GM12864 (cell line): ENCODE results near the gene SARNP.

Experiments
- DNase-seq: peaks from one replicate; pipeline ENCODE4 v3.0.0-alpha.2; 2011; ENCODE audit warnings: low read depth
- H3K4me3 ChIP-seq: 2 replicates; pipeline ENCODE4 v1.5.1; 2011; ENCODE audit warnings: mild to moderate bottlenecking, low read depth, low read length, control low read depth
- TF ChIP-seq, protein P1 (sequence below): IDR thresholded peaks from 2 replicates; pipeline ENCODE4 v1.5.1; 2011; ENCODE audit warnings: low read depth, mild to moderate bottlenecking, moderate library complexity, low read length, control low read depth, inconsistent platforms; ENCODE audit errors: missing control alignments

Gene SARNP

DNA sequence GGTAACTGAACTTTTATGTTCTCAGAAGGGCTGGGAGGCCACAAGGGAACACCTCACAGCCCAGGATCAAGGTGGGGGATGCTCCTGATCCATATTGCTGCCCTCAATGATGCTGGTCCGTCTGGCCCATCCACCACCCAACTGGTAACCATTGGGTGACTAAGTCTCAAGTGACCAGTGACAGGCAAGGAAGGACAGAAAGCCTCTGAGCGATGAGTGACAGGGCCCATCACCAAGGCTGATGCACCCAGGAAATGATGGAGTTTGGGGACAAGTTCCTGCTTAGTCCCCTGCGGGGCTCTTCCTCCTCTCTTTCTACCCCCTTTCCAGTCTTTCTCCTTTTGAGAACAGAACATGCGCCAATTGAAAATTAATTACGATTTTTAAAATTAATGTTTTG is 27.8 kb upstream of the SARNP start:
- no peak for DNase-seq
- TF ChIP-seq, protein P1, sequence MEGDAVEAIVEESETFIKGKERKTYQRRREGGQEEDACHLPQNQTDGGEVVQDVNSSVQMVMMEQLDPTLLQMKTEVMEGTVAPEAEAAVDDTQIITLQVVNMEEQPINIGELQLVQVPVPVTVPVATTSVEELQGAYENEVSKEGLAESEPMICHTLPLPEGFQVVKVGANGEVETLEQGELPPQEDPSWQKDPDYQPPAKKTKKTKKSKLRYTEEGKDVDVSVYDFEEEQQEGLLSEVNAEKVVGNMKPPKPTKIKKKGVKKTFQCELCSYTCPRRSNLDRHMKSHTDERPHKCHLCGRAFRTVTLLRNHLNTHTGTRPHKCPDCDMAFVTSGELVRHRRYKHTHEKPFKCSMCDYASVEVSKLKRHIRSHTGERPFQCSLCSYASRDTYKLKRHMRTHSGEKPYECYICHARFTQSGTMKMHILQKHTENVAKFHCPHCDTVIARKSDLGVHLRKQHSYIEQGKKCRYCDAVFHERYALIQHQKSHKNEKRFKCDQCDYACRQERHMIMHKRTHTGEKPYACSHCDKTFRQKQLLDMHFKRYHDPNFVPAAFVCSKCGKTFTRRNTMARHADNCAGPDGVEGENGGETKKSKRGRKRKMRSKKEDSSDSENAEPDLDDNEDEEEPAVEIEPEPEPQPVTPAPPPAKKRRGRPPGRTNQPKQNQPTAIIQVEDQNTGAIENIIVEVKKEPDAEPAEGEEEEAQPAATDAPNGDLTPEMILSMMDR, result no peak
- no peak overlapping the region for H3K4me3 ChIP-seq

DNA sequence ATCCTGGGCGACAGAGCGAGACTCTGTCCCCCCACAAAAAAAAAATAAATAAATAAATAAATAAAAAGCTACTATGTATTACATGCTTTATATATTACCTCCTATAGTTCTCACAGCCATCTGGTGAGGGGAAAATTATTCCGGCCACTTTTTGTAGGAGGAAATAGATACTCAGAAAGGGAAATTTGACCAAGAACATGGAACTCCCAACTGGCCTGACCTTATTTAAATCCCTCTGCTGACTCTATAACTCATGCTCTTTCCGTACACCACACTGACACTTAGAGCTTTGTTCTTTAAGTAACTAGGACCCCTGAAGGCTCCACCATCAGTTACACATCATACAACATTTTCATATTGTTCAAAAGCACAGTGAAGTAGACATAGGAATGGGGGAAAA is 27.4 kb upstream of the SARNP start:
- no peak overlapping the region for H3K4me3 ChIP-seq
- no peak for DNase-seq
- TF ChIP-seq, protein P1, result no peak

DNA sequence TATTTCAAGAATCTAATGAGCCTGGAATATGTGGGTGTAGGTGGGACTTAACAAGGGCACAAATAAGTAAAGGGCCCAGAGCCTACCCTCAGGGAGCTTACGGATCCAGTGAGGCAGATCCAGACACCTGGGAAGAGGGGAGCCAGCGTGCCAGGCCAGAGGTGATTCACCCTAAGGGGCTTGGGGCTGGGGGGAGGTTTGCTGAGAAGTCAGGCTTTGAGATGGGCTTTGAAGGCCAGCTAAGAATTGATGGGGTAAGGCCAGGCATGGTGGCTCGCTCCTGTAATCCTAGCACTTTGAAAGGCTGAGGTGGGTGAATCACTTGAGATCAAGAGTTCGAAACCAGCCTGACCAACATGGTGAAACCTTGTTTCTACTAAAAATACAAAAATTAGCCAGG is 25.9 kb upstream of the SARNP start:
- TF ChIP-seq, protein P1, result no peak
- no peak for DNase-seq
- H3K4me3 ChIP-seq, result no peak overlapping the region

DNA sequence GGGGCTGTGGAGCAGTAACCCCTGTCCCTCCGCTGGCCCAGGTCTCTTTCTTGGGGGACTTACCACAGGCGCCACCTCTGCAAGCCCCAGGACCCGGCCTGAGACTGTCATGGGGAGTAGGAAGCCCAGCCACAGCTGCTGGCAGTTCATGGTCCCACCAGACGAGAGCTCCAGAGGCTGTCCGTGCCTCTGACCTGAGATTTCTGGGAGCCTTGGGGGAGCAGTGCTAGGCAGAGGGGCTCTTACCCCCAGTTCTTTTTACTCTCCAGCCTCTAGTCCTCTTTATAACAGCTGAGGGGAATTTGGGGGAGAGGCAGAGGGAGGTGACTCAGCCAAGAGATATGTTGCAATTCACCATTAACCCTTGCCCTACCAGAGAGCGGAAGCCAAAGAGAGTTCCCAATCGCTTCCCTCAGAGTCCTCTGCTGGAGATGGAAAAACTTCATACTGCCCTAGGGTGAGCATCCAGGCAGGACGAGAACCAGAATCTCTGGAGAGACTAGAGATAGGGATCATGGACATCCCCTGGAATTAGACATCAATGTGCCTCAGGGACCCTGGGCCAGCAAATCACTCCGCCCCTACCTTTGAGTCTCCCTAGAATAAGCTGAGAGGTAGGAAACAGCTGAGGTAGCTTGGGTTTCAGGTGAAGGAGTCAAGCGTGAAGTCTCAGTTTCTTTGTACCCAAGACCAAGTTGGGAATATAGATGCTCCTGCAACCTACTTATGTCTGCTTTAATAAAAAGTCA is 25.3 kb upstream of the SARNP start, which contains the start of gene MMP19:
MMP19 (minus strand) TSS at position 256 of the 749 bp plus-strand sequence; CDS start at position 150, 106 bp downstream.
- no peak for DNase-seq
- TF ChIP-seq, protein P1, result no peak
- H3K4me3 ChIP-seq, result no peak within 1 kb of the TSS

DNA sequence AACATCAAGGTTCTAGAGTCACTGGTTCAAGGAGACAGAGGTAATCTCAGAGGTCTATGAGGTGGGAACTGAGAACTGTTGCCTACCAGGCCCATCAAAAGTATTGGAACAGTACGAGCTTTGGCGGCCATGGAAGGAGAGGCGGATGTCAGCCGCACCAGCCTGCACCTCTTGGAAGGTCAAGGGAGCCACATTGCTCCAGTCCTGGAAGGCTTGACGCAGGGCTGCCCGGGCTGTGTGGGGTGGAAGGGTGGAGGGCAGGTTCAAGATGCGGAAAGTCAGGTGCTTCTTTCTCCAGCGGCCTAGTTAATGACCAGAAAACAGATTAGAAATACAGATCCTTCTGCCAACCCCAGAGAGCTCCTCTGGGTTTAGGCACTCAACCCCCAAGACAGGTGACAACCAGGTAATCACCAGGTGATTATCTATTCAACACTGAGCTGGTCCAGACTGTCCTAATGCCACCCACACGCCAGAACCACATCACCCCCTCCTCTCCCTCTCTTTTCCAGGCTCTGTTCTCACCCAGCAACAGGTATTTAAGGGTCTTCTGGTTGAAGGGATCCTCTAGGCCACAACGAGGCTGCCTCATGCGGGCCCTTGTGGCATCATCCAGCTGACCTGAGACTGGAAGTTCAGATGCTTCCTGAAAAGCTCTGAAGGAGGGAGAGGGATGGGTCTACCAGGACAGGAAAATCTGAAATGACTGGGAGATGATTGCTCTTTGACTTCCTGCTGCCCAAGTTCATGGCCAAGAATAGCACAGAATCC is 23.2 kb upstream of the SARNP start:
- no peak for DNase-seq
- no peak overlapping the region for H3K4me3 ChIP-seq
- TF ChIP-seq, protein P1, result no peak

DNA sequence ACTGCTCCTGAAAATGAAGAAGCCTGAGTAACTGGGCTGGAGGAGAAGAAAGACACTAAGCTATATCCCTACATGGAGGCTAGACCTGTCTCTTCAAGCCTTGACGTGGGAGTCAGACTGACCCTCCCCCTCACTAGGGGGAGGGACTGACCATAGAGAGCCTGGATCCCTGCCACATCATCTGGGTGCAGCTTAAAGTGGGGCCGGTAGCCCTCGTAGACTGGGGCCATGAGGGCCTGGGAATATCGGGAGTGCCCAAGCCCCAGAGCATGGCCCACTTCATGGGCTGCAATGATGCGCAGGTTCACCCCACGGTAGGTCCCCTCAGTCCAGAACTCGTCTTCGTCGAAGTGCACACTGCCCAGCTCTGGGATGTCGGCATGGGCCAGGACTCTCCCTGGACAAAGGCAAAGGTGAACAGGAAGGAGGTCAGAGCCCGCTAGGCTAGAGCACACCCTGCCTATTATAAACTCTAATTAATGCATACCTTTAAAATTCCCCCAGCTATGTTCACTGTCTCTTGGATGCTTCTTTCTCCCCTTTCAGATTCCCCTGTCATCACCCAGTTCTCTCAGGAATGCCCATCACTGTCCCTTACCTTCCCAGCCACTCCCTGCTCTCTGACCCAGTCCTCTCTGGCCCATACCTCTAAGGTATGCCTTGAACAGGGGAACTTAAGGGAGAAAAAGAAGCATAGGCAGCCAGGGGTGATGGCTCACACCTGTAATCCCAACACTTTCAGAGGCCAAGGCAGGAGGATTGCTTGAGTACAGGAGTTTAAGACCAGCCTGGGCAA is 22.0 kb upstream of the SARNP start:
- TF ChIP-seq, protein P1, result no peak
- no peak for DNase-seq
- H3K4me3 ChIP-seq, result no peak overlapping the region
